Measurements from ENCODE around the gene EPHX1. TPM values are rescaled to one million over a fixed set of nuclear protein-coding genes. Genes with fewer than 3 reads are reported as not detected.
"Not testable (repeated sequence)": the region's sequence is repeated elsewhere in the genome, so short reads cannot be mapped to it uniquely, and the experiment has no call there.

The EPHX1 gene
- total RNA-seq, 1 experiment from 2014 or later = 35.8 TPM

- no peak for TF ChIP-seq CTCF (IDR thresholded peaks at IDR 0.05; ENCODE audit: unreplicated experiment)
- peaks cover 7% of the 10 kb centered on the region for H3K36me3 Mint-ChIP-seq (ENCODE audit: insufficient read depth, unreplicated experiment)
- CTCF ChIA-PET = interaction anchor here (0.6 to 0.9 kb wide), 4 partner anchors 9 to 332 kb away, joined by 3 to 4 read pairs (median 4); no protein-coding TSS in a partner anchor
- no peaks in the 10 kb centered on the region for H3K9me3 Mint-ChIP-seq (ENCODE audit: unreplicated experiment)
- DNase-seq (ENCODE audit: unreplicated experiment) = no peak
- POLR2A ChIA-PET = interaction anchor here (0.6 to 1.7 kb wide), 7 partner anchors 14 to 343 kb away, joined by 3 to 5 read pairs (median 4); partner anchors contain the start of gene SRP9
- no peak overlapping the region for H3K27ac Mint-ChIP-seq (ENCODE audit: low read depth, unreplicated experiment)
- H3K4me1 Mint-ChIP-seq (ENCODE audit: insufficient read depth, unreplicated experiment) = peaks cover 10% of the 10 kb centered on the region
- intact Hi-C loops (cut with micrococcal nuclease) = no loop called here
- no TSS peak for BruUV-seq (replicated peaks)
- no peak overlapping the region for H3K4me3 Mint-ChIP-seq (ENCODE audit: unreplicated experiment)
- H3K27me3 Mint-ChIP-seq (ENCODE audit: insufficient read depth, unreplicated experiment) = no peaks in the 10 kb centered on the region
These were observed 3.7 kb upstream of the EPHX1 start for GRCh38 chr1:225806249-225806648.

GRCh38 chr1:225806736-225807135 lies 3.2 kb upstream of the EPHX1 start:
- H3K27me3 Mint-ChIP-seq (ENCODE audit: insufficient read depth, unreplicated experiment); H3K9me3 Mint-ChIP-seq (ENCODE audit: unreplicated experiment); H3K36me3 Mint-ChIP-seq (ENCODE audit: insufficient read depth, unreplicated experiment); DNase-seq (ENCODE audit: unreplicated experiment); intact Hi-C loops (cut with micrococcal nuclease); H3K4me3 Mint-ChIP-seq (ENCODE audit: unreplicated experiment); BruUV-seq (replicated peaks); H3K27ac Mint-ChIP-seq (ENCODE audit: low read depth, unreplicated experiment): not testable (repeated sequence)
- ChIA-PET CTCF (interaction anchor here (0.6 to 6.5 kb wide), 4 partner anchors 10 to 246 kb away, joined by 3 to 75 read pairs (median 4); partner anchors contain the start of gene SRP9), POLR2A (interaction anchor here (0.6 to 1.2 kb wide), 3 partner anchors 19 to 344 kb away, joined by 3 to 5 read pairs (median 3); partner anchors contain the start of gene SRP9)
- H3K4me1 Mint-ChIP-seq (ENCODE audit: insufficient read depth, unreplicated experiment) = peaks cover 13% of the 10 kb centered on the region

DNA sequence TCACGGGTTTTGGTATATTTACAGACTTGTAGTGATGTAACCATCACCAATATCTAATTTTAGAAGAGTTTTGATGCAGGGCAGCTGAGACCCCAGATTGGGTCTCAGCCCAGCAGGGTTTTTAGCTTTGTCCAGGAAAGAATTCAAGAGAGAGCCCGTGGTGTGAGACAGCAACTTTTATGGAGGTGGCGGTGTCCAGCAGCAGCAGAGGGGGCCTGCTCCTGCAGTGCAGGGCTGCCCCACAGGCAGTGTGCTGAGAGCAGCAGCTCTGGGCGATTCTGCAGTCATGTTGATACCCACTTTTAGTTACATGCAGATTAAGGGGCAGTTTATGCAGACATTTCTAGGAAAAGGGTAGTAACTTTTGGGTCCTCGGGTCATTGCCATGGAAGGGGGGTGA lies 1.8 kb upstream of the EPHX1 start:
- POLR2A ChIA-PET = interaction anchor here (0.5 to 7.5 kb wide), 8 partner anchors 15 to 322 kb away, joined by 3 to 135 read pairs (median 5); partner anchors contain the start of genes PYCR2, SRP9 and TMEM63A
- DNase-seq (ENCODE audit: unreplicated experiment) = no peak
- peaks cover 20% of the 10 kb centered on the region for H3K4me1 Mint-ChIP-seq (ENCODE audit: insufficient read depth, unreplicated experiment)
- intact Hi-C loops (cut with micrococcal nuclease) = no loop called here
- no peaks in the 10 kb centered on the region for H3K9me3 Mint-ChIP-seq (ENCODE audit: unreplicated experiment)
- H3K27me3 Mint-ChIP-seq (ENCODE audit: insufficient read depth, unreplicated experiment) = no peaks in the 10 kb centered on the region
- BruUV-seq (replicated peaks) = no TSS peak
- H3K4me3 Mint-ChIP-seq (ENCODE audit: unreplicated experiment) = no peak overlapping the region
- no peak for TF ChIP-seq CTCF (IDR thresholded peaks at IDR 0.05; ENCODE audit: unreplicated experiment)
- H3K36me3 Mint-ChIP-seq (ENCODE audit: insufficient read depth, unreplicated experiment) = peaks cover 7% of the 10 kb centered on the region
- H3K27ac Mint-ChIP-seq (ENCODE audit: low read depth, unreplicated experiment) = no peak overlapping the region
- CTCF ChIA-PET = interaction anchor here (0.6 to 6.5 kb wide), 9 partner anchors 7 to 1993 kb away, joined by 3 to 75 read pairs (median 6); partner anchors contain the start of genes SRP9 and TMEM63A

GRCh38 chr1:225810579-225811538 lies 935 bp downstream of the EPHX1 start:
- POLR2A ChIA-PET = interaction anchor here (0.8 to 7.5 kb wide), 34 partner anchors 8 to 346 kb away, joined by 3 to 135 read pairs (median 6); partner anchors contain the start of genes ENAH, LEFTY1, PYCR2 and SDE2
- Mint-ChIP-seq H3K27ac (ENCODE audit: low read depth, unreplicated experiment) (peak overlapping the region; percentile 82), H3K36me3 (ENCODE audit: insufficient read depth, unreplicated experiment) (peaks cover 12% of the 10 kb centered on the region), H3K4me1 (ENCODE audit: insufficient read depth, unreplicated experiment) (peaks cover 25% of the 10 kb centered on the region), H3K4me3 (ENCODE audit: unreplicated experiment) (peak overlapping the region; percentile 92)
- CTCF ChIA-PET = interaction anchor here (0.6 to 6.5 kb wide), 34 partner anchors 8 to 444 kb away, joined by 3 to 75 read pairs (median 6); partner anchors contain the start of genes SRP9 and TMEM63A
- DNase-seq (ENCODE audit: unreplicated experiment) = peak; percentile 60
- H3K27me3 Mint-ChIP-seq (ENCODE audit: insufficient read depth, unreplicated experiment); H3K9me3 Mint-ChIP-seq (ENCODE audit: unreplicated experiment): not testable (repeated sequence)
- BruUV-seq (replicated peaks) = TSS peak; percentile 40
- intact Hi-C loops (cut with micrococcal nuclease) = loop anchor here (1.0 to 2.0 kb wide), 2 partner anchors 33 to 72 kb away; partner anchors contain the start of gene TMEM63A

Data from MCF 10A (cell line).